Breast epithelium (tissue), 4 donors: ENCODE data around the gene TMEM229B. TPM values are rescaled to one million over a fixed set of nuclear protein-coding genes. Genes with fewer than 3 reads are reported as not detected.

Experiments
- DNase-seq, 2 donors: peaks; one replicate each; pipeline ENCODE4 v3.0.0-alpha.2; 2019; ENCODE audit warnings: low spot score in 2 of 2
- H3K27ac ChIP-seq, 2 donors: fragments of 200-600 bp; sonication (generic) in 1 of 2; one replicate each; pipeline ENCODE4 v1.5.1; 2016 to 2019; ENCODE audit warnings: mild to moderate bottlenecking in 1 of 2
- H3K27me3 ChIP-seq, 2 donors: fragments of 200-600 bp; sonication (generic) in 1 of 2; one replicate each; pipeline versions ENCODE4 v1.5.1 to v1.6.0; 2017 to 2019; ENCODE audit warnings: control low read depth in 1 of 2, mild to moderate bottlenecking in 1 of 2
- H3K36me3 ChIP-seq: fragments of 200-600 bp; one replicate; pipeline ENCODE4 v1.5.1; 2019
- H3K4me1 ChIP-seq, 2 donors: fragments of 200-600 bp; sonication (generic); one replicate each; pipeline ENCODE4 v1.5.1; 2016 to 2019; ENCODE audit warnings: control low read depth in 1 of 2
- H3K4me3 ChIP-seq, 3 donors: fragments of 200-600 bp; sonication (generic); 1 replicate in 2 of 3; 2 replicates in 1 of 3; pipeline ENCODE4 v1.5.1; 2016 to 2019; ENCODE audit warnings: mild to moderate bottlenecking in 3 of 3, moderate library complexity in 2 of 3
- H3K9me3 ChIP-seq, 2 donors: fragments of 200-600 bp; sonication (generic) in 1 of 2; one replicate each; pipeline ENCODE4 v1.5.1; 2016 to 2019; ENCODE audit warnings: control low read depth in 1 of 2
- CTCF ChIP-seq, 3 donors: fragments of 450-650 bp; IDR thresholded peaks; one replicate each; pipeline ENCODE4 v1.5.1; 2016 to 2017; ENCODE audit warnings: antibody characterized with exemption in 3 of 3, mild to moderate bottlenecking in 3 of 3, moderate library complexity in 3 of 3
- POLR2A ChIP-seq: fragments of 450-650 bp; IDR thresholded peaks from one replicate; pipeline ENCODE4 v1.6.1; 2016; ENCODE audit warnings: antibody characterized with exemption, mild to moderate bottlenecking, moderate library complexity
- POLR2AphosphoS5 ChIP-seq, 3 donors: sonication (generic); formaldehyde crosslinking; IDR thresholded peaks; one replicate each; pipeline ENCODE4 v1.6.1; 2017; ENCODE audit warnings: antibody characterized with exemption in 3 of 3
- intact Hi-C: fragments of 100-400 bp; cut with DNase I; formaldehyde crosslinking; loops from one replicate; pipeline ENCODE4 v1.15.1; 2023; ENCODE audit warnings: low total_unique reads
- total RNA-seq, 3 donors: library from RNA; depleted of rRNA; stranded (reverse); fragments of >200 nt; gene quantifications; one replicate each; pipeline ENCODE4 v1.1.0, GENCODE V29; 2016

Gene TMEM229B
- total RNA-seq, 3 donors from 2014 or later = 0.64 to 10.2 (median 6.0) TPM

- TF ChIP-seq CTCF (IDR thresholded peaks at IDR 0.05) = no peak
- no peak for TF ChIP-seq POLR2AphosphoS5 (IDR thresholded peaks at IDR 0.05)
- no peak for TF ChIP-seq POLR2A
- Histone ChIP-seq H3K27ac (peak overlapping the region; percentile 79 to 90), H3K9me3 (no peaks in the 10 kb centered on the region), H3K27me3 (no peaks in the 10 kb centered on the region), H3K4me3 (no peak overlapping the region), H3K36me3 (no peaks in the 10 kb centered on the region), H3K4me1 (peaks cover 0 to 5% of the 10 kb centered on the region in 2 donors)
- no peak for DNase-seq
- intact Hi-C loops = no loop called here
Measured at GRCh38 chr14:67512463-67513310, 24.2 kb upstream of the TMEM229B start.

- Histone ChIP-seq H3K4me1 (peaks cover 0 to 5% of the 10 kb centered on the region in 2 donors), H3K27ac (no peak overlapping the region), H3K27me3 (no peaks in the 10 kb centered on the region), H3K9me3 (no peaks in the 10 kb centered on the region), H3K4me3 (no peak overlapping the region), H3K36me3 (no peaks in the 10 kb centered on the region)
- no peak for DNase-seq
- no peak for TF ChIP-seq POLR2A
- intact Hi-C loops = no loop called here
Measured at GRCh38 chr14:67510836-67511235, 22.3 kb upstream of the TMEM229B start.

- no peaks in the 10 kb centered on the region for H3K9me3 ChIP-seq
- no peak for DNase-seq
- H3K4me1 ChIP-seq = peaks cover 0 to 5% of the 10 kb centered on the region in 2 donors
- TF ChIP-seq POLR2A (no peak), CTCF (IDR thresholded peaks at IDR 0.05) (no peak), POLR2AphosphoS5 (IDR thresholded peaks at IDR 0.05) (no peak)
- H3K4me3 ChIP-seq = no peak overlapping the region
- H3K36me3 ChIP-seq = no peaks in the 10 kb centered on the region
- intact Hi-C loops = no loop called here
- no peak overlapping the region for H3K27ac ChIP-seq
- no peaks in the 10 kb centered on the region for H3K27me3 ChIP-seq
Measured at GRCh38 chr14:67510121-67510520, 21.6 kb upstream of the TMEM229B start.

GRCh38 chr14:67508956-67509355, 20.4 kb upstream of the TMEM229B start:
- no peaks in the 10 kb centered on the region for H3K36me3 ChIP-seq

GRCh38 chr14:67505254-67505653, 16.7 kb upstream of the TMEM229B start:
- intact Hi-C loops = no loop called here
- no peak for TF ChIP-seq POLR2A
- TF ChIP-seq CTCF (IDR thresholded peaks at IDR 0.05) = no peak
- Histone ChIP-seq H3K4me1 (no peaks in the 10 kb centered on the region), H3K27me3 (no peaks in the 10 kb centered on the region), H3K4me3 (no peak overlapping the region), H3K9me3 (no peaks in the 10 kb centered on the region), H3K36me3 (no peaks in the 10 kb centered on the region), H3K27ac (no peak overlapping the region)
- DNase-seq = no peak

More at GRCh38 chr14:67508956-67509355, 20.4 kb upstream of the TMEM229B start:
- no peaks in the 10 kb centered on the region for H3K27me3 ChIP-seq
- H3K4me3 ChIP-seq = no peak overlapping the region
- H3K4me1 ChIP-seq = peaks cover 0 to under 1% of the 10 kb centered on the region in 2 donors
- H3K9me3 ChIP-seq = no peaks in the 10 kb centered on the region
- no peak for TF ChIP-seq POLR2AphosphoS5 (IDR thresholded peaks at IDR 0.05)
- no peak for TF ChIP-seq CTCF (IDR thresholded peaks at IDR 0.05)
- no peak for TF ChIP-seq POLR2A
- intact Hi-C loops = no loop called here
- no peak overlapping the region for H3K27ac ChIP-seq
- no peak for DNase-seq
